ENCODE data around the gene LRRC34.
A peak's percentile ranks its signal among the peaks of the same experiment; 100 is the strongest.

Gene LRRC34

DNA sequence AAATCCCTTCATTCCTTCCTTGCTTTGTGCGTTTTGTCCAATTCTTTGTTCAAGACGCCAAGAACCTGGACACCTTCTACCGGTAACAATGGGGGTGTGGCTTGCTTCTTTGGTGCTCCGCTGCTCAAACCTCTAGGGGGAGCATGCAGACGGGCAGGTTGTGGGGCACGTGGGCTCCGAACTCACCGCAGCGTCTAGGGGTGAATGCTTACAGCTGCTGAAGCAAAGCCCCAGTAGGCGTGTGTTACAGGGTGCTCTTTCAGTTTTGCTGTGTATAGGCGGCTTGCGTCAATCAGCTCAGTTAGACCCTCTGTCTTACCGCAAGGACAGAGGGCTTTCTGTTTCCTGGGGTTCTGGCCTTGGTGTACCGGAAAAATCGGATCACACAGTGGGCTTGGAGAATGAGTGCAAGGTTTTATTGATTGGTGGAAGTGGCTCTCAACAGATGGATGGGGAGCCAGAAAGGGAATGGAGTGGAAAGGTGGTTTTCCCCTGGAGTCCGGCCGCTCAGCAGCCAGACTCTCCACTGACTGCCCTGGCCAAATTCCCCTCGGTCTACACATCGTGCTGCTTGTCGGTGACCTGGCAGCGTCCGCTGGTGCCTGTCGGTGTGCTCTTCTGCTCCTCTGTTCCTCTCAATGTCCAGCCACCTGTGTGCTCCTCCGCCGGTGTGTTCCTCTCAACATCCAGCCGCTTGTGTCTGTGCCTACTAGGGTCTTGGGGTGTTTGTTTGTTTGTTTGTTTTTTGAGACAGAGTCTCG, 1.2 kb upstream of the LRRC34 start:
- no peak for DNase-seq

DNA sequence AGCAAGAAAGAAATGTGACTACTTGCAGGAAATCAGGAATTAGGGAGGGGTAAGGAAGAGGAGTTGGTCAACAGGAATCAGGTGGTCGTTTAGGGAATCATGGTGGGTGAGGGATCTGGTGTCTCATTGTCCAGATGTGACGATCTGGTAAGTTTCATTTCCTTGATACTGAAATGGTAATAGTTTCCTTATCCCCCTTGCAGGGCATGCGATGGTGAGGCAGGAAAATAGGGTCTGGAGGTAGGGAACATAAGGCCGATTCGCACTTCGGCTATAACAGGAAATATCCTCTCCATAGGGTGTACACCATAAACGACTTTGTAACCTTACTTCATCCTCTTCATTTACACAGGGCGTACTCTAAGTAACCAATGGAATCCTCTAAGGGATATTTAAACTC, 574 bp upstream of the LRRC34 start:
- no peak for DNase-seq

DNA sequence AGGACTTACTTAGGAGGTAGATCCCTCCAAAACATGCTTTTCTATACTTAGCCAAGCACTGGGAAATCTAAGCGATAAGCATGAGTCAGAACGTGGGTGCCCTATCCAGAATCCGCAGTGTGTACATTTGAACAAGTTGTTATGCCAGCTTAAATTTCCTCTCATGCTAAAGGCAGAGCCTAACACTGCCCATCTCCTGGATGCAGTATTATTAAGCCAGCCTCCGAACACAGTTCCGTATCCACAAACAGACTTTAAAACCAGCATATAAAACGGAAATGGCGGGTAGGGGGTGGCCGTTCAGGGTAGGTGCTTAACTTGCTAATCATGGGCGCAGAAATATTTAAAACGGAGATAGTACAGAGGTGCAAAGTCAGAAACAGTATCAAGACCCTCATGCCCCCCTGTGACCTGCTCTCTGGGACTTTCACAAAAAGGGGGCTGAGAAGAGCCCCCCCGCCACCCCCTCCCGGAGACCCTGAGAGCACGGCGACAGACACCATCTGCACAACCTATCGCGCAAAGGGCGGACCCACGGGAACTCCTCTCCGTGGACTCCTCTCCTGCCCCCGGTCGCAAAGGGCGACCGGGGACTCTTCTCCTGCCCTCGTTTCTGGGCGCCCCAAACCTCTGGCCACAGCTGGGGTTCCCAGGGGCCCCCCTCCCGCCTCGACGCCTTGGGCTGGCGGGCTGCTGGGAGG, 923 bp downstream of the LRRC34 start:
- no peak for DNase-seq

DNA sequence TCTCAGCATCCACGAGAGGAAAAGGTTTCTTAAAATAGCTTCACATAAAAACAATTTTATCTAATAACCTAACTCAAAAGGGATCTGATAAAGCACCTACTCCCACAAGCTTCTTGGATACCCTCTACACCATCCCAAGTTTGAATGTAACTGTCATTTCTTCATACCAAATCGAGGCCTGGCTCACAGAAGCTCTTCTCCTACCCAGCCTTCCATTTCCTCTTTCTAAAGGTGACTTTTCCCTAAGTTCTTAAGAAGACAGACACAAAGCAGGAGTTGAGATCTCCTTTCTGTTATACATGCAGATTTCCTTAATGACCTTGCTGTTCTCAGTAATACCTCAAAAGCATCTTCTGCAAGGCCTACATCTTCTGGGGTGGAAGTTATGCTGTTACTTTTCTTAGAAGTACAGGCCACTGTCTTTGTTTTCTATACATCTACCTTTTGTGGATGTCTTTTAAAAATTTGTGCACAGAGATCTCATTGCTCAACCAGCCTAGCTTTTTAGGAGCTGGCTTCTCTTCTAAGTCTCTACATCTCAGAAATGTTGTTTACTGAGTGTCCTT, 3.4 kb downstream of the LRRC34 start:
- DNase-seq = no peak

DNA sequence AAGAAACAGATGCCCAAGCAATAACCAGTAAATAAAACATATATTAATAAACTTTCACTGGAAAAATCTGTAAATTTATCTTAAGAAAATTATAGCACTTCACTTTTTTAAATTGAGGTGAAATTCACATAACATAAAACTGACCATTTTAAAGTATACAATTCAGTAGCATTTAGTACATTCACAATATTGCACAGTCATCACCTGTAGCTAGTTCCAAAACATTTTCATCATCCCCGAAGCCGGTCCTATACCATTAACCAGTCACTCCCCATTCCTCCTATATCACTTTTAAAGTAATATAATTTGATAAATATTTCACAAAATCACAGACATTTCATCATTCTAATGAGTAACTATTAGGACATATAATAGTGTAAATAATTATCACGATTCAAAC, 8.0 kb downstream of the LRRC34 start:
- no peak for DNase-seq

DNA sequence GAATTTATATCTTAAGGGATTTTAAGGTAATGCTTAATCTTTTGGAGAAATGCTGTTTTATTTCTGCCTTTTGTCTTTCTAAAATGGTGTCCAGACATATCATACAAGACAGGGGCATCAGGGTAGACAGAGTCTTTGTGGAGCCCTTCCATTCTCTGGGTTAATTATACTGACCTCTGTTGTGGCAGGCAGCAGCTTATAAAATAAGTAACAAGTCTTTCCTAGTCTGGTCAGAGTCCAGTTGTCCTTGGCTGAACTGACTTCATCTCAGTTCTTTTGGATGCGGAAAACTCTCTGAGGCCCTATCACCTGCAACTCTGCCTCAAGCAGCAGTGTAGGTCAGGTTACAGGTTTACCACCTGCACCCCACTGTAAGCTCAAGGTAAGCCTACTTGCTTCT, 20.3 kb downstream of the LRRC34 start:
- DNase-seq = no peak

DNA sequence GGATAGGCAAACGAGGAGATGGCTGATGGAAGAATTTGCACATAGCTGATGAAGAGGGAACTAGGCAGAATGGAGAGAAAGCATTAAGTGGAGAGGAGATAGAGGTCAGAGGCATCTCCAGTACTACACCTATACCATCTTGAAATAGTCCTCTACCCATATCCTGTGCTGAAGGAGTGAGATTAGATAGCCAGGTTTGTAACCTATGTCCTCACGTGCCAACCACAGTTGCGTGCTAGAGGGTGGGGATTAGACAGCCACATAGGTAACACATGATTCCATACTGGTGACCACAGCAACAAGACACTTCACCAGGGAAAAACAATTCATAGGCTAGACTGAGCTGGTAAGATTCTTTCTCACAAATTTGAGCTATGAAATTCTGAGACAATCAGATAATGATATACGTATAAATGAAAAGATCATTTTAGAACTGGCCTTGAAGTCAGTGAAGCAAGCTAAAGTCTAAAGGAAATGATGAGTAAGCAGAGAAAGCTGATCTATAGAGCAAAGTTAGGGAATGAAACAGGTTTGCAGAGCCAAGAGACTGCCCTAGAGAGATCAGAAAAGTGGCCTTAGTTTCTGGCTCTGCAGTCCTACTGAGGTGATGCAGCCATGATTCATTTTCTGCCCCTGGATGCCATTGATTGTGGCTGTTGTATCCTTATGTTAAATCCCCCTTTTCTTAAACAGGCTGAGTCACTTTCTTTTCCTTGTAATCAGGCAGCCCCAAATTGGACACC, 21.8 kb downstream of the LRRC34 start:
- DNase-seq = no peak

DNA sequence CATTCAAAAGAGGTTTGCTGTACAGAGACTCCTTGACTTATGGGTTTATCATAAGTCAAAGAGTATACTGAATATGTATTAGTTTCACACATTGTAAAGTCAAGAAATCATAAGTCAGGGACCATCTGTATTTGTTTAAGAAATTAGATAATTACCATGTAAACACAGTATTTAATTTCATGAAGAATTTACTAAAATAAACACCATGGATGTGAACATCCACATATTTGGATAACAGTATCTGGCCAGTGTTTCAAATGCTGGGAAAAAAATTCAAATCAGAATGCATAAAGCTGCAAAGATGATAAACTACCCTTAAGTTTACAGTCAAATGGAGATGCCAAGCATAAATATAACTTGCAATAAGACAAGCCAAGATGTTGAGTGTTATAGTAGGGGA, 22.5 kb downstream of the LRRC34 start:
- DNase-seq = no peak

DNA sequence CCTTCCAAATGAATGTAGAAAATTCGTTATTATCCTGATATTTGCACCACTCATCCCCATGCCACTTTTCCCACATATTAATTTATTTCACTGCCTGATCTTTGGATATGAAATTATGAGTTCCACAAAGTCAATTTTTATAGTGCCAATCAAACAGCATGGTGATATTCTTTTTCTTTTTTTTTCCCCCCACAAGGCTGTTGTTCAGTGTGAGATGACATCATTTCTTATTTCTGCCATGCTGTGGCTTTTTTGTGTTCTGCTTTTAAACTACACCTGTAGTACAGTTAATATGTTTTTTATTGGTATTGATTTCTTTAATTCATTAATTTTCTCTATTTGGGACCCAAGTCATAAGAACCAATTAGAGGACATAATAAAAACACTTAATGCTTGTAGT, 24.9 kb downstream of the LRRC34 start:
- DNase-seq = no peak

DNA sequence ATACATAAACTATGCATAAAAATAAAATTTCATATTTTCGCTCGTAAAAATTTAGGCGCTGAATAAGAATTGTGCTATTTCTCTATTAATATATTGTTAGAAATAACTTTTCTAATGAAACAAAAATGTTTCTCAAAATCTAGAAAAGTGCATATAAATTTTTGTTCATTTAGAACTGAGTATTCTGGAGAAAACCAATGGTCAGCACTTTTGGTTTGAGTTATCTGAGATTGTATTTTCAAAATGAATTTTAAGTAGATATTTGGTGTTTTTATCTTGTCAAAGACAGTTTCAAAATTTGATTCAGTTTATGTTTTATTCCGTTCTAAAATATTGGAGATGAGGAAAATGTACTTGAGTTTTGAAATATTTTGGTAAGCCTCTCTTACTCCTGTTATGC, 25.6 kb downstream of the LRRC34 start:
- DNase-seq = no peak

DNA sequence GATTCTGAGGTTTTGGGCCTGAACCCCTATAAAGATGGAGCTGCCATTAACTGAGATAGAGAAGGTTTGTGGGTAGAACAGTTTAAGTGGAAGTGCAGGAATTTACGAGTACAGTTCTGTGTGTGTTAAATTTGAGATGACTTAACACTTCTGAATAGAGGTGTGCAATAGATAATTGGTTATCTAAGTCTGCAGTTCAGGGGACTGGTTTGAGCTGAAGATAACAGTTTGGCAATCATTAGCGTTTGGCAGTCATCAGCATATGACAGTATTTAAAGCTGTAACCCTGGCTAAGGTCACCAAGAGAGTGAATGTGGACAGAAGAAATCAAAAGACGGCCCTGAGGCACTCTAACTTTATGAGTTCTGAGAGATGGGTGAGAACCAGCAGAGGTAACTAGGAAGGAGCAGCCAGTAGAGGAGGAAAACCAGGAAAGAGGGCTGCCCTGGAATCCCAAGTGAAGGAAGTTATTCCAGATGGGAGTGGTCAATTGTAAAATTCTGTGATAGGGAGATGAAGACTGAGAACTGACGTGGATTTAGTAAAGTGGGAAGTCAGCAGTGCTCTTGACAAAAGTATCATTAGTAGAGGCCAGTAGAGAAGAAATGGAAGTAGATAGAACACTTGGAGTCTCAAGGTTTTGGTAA, 31.4 kb downstream of the LRRC34 start:
- DNase-seq = peak; percentile 36

DNA sequence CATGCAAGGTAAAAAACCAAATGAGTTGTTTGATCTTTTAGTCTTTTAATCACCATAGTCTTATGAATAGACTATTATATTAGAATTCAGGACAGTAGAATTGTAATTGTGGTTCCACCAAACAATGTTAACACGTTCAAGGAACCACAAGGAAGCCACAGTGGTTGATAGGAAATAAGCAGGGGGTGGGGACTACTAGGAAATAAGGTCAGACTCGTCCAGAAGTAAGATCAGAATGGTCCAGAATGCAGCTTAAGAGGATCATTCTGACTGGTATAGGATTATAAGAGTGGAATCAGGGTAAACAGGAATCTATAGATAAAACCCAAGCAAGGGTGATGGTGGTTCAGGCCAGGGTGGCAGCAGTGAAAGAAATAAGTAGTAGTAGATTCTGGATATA, 32.0 kb downstream of the LRRC34 start:
- DNase-seq = peak; percentile 5

DNA sequence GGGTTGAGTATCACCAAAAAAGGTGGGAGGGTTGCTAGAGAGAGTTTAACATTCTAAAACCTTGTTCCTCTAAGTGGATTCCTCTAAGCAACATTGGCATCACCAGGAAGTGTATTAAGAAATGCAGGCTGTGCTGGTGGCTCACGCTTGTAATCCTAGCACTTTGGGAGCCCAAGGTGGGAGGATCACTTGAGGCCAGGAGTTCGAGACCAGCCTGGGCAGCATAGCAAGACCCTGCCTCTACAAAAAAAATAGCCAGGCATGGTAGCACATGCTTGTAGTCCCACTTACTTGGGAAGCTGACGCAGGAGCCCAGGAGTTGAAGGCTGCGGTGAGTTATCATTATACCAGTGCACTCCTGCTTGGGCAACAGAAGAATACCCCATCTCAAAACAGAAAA, 34.9 kb downstream of the LRRC34 start:
- DNase-seq = no peak

DNA sequence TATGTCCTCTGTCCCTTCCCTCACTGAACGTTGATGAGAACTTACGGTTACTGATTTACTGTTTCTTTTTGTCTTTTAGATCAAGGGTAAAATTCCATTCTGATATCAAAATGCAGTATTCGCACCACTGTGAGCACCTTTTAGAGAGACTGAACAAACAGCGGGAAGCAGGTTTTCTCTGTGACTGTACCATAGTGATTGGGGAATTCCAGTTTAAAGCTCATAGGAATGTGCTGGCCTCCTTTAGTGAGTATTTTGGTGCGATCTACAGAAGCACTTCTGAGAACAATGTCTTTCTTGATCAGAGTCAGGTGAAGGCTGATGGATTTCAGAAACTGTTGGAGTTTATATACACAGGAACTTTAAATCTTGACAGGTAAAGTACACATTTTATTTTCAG, 38.5 kb downstream of the LRRC34 start:
- no peak for DNase-seq

DNA sequence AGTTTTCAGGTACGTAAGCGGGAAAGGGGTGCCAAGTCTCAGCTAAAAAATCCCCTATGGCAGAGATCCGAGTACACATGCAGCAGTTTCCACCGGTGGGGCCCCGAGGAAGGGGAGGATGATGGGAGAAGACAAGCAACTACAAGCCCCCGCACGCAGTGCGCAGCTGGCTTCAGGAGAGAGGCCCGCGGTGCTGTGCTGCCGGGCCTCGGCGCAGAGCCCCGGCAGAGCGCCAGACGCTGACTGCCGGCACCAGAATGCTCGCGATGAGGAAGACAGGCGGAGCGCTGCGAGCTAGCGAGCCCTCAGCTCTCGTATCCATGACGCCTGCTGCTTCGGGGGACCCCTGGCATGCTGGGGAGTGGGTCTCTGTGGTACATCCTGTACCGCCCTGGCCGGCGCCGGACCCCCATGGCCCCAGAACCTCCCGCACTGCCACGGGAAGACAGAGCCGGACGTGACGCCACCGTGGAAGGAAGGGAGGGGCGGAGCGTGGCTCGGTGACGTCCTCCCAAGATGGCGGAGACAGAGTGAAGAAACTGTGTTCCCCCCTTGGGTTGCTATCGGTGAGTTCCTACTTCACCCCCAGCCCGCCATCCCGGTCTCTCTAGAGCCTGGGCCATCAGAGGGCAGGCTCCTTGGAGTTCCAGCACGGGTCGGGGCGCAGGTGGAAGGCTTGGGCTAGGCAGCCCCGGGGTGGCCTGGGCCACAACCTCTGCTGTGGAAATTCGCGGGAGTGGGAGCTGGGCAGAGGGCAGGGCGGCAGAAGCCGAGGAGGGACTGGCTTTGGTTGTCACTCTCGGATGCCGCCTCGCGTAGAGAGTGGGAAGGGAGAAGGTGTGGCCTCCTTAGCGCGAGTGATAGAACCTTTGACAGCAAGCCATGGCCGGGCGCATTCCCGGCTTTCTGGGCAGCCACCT, 39.5 kb downstream of the LRRC34 start, which contains the start of gene MYNN:
MYNN (plus strand) TSS at position 500 of the 920 bp plus-strand sequence. CDS start 900 bp downstream, outside the sequence.
- peak; percentile 89 for DNase-seq

DNA sequence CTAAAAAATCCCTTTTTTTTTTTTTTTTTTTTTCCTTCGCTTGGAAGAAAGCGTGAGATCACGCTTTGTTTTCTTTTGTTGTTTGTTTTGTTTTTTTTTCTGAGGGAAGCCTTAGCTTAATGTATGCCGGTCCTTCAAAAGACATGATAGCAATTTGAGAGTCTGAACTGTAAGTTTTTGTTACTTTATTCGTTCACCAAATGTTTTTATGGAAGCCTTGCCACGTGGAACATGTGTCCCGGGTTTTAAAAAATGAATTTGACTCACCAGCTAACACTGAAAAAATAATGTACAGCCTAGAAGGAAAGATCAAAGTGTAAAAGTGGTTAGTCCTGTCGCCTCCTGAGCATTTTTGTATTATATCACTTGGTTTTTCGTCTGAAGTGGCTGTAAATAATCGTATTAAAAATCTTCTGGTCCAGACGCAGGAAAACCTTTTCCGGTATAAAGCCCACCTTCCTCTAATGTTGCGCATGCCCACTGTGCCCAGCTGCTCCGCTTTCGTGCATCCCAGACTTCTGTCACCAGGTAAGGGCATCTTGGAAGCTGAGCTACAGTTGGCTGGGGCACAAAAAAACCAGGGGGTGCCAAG, 40.3 kb downstream of the LRRC34 start:
- peak; percentile 78 for DNase-seq

DNA sequence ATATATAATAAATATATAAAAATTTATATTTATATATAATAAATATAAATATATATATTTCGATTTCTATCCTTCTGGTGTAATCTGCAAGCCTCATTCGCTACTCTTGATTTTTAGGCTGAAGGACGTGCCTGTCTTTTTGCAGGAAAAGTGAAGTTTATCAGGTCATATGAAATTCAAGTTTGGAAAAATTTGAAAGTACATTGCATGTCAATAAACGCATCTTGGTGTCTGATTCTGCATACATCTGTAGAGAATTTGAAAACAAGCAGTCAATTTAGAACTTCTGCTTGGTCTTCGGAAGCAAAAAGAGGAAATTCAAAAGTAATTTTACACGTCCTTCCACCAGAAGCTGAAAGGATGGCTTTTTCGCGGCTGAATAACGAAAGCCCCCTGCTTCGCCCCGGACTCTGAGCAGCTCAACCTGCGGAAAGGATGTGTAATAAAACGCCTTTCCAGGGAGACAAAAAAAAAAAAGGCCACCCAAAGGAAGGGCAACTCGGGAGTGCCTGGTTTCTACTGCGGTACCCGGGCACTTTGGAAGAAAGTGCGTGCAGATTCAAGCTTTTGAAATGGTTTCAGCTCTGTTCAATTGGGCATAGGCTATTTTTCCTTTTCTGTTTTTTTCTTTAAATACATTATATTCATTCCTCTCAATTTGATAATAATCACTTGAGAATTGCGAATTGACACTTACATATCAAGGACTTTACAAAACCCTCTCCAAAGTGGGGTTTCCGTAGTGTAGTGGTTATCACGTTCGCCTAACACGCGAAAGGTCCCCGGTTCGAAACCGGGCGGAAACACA, 41.0 kb downstream of the LRRC34 start:
- peak; percentile 91 for DNase-seq

DNA sequence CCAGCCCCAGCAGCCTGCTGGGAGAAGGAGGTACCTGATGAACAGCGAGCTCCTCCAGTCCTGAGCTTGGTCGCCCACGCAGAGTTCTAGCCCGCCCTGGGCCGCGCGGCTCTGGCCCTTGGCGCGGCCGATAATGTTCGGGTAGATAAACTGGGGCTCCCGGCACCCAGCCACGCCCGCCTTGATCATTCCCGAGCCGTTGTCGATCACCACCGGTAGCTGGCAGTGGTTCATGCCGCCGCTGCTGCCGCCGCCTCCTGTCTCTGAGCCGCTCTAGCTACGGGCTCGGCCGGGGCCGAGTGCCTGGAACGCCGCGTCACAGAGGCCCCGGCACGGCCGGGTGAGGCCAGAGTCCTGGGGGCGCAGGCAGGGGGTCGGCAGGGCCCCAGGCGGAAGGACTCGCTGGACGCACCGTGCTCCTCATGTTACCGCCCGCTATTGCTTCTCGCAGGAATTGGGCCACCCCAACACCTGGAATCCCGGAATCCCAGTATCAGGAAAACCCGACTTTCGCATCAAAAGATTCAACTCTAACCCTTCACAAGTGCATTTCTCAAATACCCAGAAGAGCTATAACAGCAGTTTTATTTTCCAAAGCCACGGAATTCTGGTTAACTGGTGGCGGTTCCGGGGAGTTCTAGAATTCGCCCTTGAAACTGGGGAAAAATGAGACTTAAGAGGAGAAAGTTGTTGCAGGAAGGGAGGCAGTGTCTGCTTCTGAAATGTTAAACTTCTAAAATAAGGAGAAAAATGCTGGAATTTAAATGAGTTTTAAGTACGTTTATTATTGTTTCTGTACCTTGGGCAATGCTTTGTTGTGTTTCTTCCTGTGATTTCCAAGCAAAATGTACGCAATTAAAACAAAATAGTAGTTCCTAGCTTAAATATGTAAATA, 43.2 kb downstream of the LRRC34 start, which contains the start of gene ACTRT3:
ACTRT3 (minus strand) TSS at position 275 of the 895 bp plus-strand sequence; CDS start at position 234, 41 bp downstream.
- DNase-seq = peak; percentile 70
